Activated CD4-positive, alpha-beta T cell treated with anti-CD3 and anti-CD28 coated beads, Interleukin-2, amount 50 U/mL, for 4 hours (primary cell): ENCODE data around the gene SUPT3H.
A peak's percentile ranks its signal among the peaks of the same experiment; 100 is the strongest.

ENCODE experiments used
- DNase-seq, 2 experiments: peaks; one replicate each; pipeline ENCODE4 v3.0.0-alpha.2; 2020

The SUPT3H gene

GRCh38 chr6:45387236-45387635 lies 9.5 kb upstream of the SUPT3H start:
- DNase-seq, result no peak

DNA sequence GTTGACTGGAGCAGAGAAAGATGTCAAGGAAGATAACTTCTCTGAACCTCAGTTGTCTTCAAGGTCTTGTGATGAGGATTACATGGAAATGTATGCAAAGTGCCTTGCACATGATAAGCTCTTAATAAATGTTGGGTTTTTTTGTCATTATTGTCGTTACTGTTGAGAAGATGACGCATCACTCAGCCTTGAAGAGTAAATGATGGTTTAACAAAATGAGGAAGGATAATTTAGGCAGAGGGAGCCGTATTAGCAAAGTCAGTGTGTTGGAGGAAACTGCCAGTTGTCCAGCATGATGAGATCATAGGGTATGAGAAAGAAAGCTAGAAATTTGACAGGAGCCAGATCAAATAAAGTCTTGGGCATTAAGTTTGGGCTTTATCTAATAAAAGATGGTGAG lies 8.8 kb upstream of the SUPT3H start:
- no peak for DNase-seq

GRCh38 chr6:45382391-45382790 lies 4.7 kb upstream of the SUPT3H start:
- DNase-seq, result no peak

DNA sequence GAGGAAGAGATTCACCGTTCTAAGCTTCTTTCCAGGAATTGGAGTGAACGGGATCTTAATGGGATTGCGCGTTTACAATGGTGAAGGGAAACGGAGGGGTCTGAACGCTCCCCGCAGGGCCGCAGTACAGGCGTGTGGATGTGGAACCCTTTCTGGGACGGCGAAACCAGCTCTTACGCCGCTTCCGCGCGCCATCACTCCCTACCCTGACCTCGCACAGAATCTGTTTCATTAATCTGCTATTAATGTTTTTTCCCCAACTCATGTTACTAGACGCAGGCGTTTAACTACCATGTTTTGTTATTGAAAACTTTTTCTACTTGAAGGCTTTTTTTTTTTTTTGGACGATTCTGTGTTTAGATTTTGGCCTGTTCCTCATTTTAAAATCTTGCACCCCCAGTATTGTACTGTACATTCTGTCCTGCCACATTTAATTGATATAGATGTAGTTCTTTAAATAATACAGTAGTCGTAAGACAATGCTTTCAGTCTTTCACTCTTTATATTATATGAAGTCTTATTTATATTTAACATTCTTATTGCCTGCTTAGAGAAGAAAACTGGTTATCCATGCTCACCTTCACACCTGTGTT lies 696 bp upstream of the SUPT3H start:
- peak; percentile 6 to 20 for DNase-seq

GRCh38 chr6:45377043-45377553 lies 636 bp downstream of the SUPT3H start:
- DNase-seq, result peak; percentile 79 to 82

DNA sequence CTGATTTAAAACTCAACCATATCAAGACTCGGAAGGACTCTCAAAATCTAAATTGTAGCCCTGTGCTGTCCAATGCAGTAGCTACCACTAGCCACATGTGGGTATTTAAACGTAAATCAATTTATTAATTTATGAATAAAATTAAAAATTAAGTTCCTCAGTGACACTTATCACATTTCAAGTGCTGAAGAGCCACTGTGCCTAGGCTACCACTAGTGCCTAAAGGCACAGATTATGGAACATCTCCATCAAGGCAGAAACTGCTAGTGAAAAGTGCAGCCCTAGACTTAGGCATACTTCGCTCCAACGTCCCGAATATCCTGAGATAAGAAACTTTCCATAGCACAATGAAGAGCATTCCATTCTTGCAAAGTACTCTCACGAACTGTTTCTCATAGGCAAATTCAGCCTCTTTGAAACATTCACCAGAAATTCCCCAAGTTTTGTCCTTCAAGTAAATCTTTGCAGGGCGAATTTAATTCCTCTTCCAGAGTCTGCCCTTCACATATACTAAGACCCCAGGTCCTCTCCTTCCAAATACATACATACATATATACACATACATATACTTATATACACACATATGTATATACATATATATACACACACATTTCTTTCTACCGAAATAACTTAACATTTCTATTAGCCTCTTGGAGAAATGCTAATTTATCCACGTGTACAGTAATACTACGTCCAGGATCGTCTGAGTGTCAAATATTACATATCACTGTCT lies 1.3 kb downstream of the SUPT3H start:
- DNase-seq, result no peak

DNA sequence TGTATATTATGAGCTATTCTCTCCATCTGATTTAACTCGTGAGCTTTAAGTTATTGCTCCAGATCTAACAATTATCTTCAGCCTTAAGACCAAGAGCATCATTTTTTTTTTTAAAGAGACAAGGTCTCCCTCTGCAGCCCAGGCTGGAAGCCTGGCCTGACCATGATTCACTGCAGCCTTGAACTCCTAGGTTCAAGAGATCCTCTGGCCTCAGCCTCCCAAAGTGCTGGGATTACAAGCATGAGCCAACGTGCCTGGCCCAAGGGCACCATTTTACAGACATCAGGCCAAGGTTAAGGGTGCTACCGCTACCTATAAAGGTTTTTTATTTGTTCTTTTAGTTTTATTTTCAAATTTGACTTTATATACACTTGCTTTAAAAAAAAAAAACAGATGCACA lies 2.3 kb downstream of the SUPT3H start:
- no peak for DNase-seq

- DNase-seq, result no peak
These were observed 5.7 kb downstream of the SUPT3H start for GRCh38 chr6:45371924-45372573.

GRCh38 chr6:45369870-45370269 lies 7.9 kb downstream of the SUPT3H start:
- no peak for DNase-seq

GRCh38 chr6:45367999-45368398 lies 9.7 kb downstream of the SUPT3H start:
- no peak for DNase-seq

- no peak for DNase-seq
These were observed 11.2 kb downstream of the SUPT3H start for GRCh38 chr6:45366534-45366933.

DNA sequence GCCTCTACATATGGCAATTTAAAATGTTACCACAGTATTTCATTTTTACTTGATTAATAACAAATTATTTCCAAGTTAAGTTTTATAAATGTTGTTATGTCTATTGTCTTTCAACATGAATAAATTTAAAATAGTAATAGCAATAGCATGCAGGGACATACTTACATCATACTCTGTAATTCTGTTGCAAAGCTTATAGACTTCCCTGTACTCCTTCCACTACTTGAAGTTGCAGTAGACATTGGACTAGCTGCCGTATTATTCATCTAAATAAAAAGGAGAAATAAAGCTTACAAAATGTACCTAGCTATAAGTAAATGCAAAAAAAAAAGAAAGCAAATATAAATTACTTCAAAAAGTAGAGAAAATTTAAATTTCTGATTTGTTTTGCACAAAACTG lies 12.7 kb downstream of the SUPT3H start:
- DNase-seq, result no peak

DNA sequence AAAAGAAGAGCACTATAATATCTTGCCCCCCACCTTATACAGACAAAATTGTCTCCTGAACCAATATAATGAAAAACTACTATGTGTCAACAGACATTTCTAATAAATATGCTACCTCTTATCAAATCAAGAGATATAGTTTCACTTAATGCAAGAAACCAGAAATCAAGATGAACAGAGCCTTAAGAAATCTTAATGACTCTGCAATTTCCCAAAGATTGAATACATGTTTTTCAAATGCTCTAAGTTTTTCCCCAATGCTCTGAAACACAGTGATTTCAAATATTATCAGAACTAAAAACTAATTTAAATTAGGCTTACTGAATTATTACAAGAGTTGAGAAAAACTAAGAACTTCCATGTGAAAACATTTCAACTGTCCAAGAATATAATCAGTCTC lies 13.3 kb downstream of the SUPT3H start:
- DNase-seq, result no peak

DNA sequence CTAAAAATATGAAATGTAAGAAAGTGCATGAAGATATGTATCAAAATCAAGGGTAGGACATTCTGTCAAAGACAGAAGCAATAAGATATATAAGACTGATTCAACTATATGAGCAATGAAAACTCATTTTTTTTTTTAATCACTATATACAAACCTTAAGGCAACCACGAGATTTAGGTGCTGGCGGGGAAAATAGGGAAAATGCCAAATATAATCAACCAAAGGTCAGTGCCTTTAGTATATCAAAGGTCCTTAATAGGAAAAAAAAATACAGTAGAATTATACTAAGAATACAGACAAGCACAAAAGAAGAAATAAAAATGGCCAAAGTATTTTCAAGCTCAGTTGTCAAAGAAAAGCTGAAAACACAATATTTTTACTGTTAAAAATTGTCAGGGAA lies 24.1 kb downstream of the SUPT3H start:
- no peak for DNase-seq

- no peak for DNase-seq
These were observed 26.1 kb downstream of the SUPT3H start for GRCh38 chr6:45351667-45352066.

DNA sequence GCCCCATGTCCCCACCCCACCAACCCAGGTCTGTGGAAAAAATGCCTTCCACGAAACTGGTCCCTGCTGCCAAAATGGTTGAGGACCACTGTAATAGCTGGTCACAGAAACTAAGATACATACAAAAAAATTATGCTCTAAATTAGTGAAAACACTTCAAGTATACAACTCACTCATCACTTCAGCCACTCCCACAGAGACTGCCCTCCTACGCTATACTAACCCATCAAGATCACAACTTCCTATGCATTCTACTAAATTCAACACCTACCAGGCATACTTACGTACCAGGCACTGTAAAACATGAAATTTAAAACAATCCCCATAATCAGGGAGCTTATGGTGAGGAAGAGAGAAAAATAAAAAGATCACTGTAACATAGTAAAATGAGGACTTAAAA lies 26.7 kb downstream of the SUPT3H start:
- no peak for DNase-seq

DNA sequence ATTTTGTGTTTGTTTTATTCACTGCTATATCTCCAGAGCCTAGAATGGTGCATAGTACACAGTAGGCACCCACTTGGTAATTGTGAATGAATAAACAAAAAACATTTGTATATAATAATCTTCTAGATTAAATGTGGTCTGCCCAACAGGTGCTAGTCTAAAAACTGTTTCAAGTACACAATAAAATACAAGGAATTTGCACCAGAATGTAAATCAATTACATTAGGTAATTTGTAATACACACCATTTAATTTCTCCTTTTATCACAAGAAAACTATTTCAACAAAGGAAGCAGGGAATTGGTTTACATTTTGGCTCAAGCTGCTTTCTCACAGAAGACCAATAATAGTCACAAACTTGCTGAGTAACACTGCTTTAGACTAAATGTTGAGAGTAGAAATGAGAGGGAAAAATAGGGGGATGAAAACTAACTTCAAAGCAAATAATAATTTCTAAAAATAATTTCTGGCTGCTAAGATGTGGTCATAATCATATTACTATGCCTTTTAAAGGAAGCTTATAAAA lies 27.5 kb downstream of the SUPT3H start:
- no peak for DNase-seq

GRCh38 chr6:45344900-45345299 lies 32.8 kb downstream of the SUPT3H start:
- DNase-seq, result no peak

DNA sequence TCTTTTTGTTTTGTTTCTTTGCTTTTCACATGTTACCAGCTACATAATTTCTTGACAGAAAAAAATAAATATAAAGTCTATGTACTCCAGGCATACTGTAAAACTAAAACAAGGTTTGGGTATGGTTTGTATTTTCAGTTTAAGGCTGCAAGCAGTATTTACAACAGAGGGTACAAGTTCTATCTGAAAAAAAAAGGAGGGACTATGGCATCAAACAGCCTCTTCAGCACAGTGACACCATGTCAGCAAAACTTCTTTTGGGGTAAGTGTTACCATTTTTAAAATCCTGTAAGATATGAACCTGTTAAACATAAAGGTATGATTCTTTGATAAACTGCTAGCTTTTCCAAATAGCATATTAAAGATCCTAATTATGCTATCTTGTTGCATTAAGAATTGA lies 49.2 kb downstream of the SUPT3H start:
- no peak for DNase-seq

- no peak for DNase-seq
These were observed 49.7 kb downstream of the SUPT3H start, which contains the start of gene RUNX2 for GRCh38 chr6:45327956-45328522. Gene RUNX2, plus strand, starts transcription at chr6:45328330. Its CDS starts 397 bp downstream, at chr6:45328727.

DNA sequence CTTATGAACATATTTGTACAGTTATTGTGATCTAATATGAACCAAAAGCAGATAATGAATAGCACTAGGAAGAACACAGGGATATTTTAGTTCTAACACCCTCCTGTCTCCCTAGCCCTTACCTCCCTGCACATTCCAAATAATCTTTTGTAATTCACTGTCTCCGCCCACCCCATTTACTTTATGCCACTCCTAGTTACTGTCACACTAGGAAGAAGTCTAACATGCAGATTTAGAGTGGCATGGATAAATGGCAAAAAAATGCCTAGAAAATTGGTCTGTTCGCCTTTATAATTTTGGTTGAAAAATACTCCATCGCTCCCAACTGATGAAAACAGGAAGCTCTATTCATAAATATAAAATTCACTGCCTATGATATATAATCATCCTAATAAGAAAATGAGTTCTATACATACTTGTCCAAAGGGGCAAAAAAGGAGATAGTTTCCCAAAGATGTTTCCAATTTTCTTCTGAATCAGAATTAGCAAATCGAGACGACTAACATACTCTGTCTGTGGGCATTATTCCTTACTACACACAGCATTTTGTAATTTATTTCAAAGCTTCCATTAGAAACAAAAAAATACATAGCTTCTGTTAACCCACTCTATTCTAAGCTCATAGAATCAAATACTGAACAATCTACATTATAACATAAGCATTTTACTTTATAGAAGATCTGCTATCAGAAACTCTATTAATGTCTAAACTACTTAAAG lies 50.9 kb downstream of the SUPT3H start:
- DNase-seq, result no peak

- no peak for DNase-seq
These were observed 54.0 kb downstream of the SUPT3H start for GRCh38 chr6:45323656-45324224.
